Measurements from ENCODE around the gene METRNL.
"Not testable (repeated sequence)": the region's sequence is repeated elsewhere in the genome, so short reads cannot be mapped to it uniquely, and the experiment has no call there.

METRNL gene

GRCh38 chr17:83117583-83117982 is 38.2 kb downstream of the METRNL start:
- Histone ChIP-seq H2AFZ (ENCODE audit: low read length) (no peak overlapping the region), H3K4me1 (ENCODE audit: low read length) (no peaks in the 10 kb centered on the region), H3K79me2 (ENCODE audit: low read length) (no peaks in the 10 kb centered on the region), H3K36me3 (replicated peaks; ENCODE audit: insufficient read depth, low read length) (no peaks in the 10 kb centered on the region), H3K4me3 (ENCODE audit: low read length) (no peak overlapping the region), H3K9me3 (replicated peaks; ENCODE audit: insufficient read depth, low read length) (no peaks in the 10 kb centered on the region), H3K27ac (ENCODE audit: low read length) (no peak overlapping the region), H3K9ac (ENCODE audit: low read length) (no peak overlapping the region), H4K20me1 (ENCODE audit: insufficient read depth, low read length) (no peaks in the 10 kb centered on the region), H3K27me3 (replicated peaks; ENCODE audit: insufficient read depth, low read length) (peaks cover 76% of the 10 kb centered on the region), H3F3A (ENCODE audit: insufficient read depth, low read length) (0 out of 2 replicates have a peak, but pooled peaks cover 5% of the 10 kb centered on the region), H3K4me2 (ENCODE audit: low read depth, low read length) (no peak overlapping the region), H3K9me2 (replicated peaks; ENCODE audit: insufficient read depth, low read length) (no peaks in the 10 kb centered on the region)
- TF ChIP-seq CTCF (IDR thresholded peaks at IDR 0.05; ENCODE audit: low read length) (no peak), EZH2 (optimal IDR thresholded peaks at IDR 0.05; ENCODE audit: low read depth, low read length) (no peak), EZH2phosphoT487 (IDR thresholded peaks at IDR 0.05; ENCODE audit: low read length) (no peak)
- no peak for DNase-seq

DNA sequence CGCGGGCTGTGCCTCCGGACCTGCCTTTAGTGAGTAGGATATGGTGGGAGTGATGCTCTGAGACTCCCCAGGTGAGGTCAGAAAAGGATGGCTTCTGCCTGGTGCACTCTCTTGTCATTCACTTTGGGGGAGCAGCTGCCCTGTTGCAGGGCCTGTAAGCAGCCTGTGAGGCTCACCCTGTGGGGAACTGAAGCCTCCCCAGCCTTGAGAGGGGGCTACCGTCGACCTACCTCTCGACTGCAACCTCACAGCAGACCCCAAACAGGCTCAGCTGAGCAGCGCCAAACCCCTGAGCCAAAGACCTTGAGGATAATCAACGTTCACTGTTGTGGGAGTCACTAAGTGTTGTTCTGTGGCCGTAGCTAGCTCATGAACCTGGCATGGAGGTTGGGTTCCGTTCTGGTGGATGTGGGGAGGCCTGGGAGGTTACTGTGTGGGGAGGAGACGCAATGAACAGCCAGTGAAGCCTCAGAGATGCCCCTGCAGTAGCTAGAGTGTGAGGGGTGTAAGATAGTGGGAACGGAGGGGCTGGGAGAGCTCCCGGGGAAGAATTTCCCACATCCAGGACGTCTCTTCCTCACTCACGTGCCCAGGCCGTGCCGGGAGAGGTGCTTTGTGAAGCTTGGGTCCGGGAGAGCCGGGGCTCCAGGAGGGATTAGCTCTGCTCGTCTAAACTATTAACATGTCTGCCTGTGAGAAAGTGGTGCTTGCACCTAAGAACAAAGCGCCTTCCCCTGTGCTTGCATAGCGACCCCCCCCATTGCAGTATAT is 38.8 kb downstream of the METRNL start:
- H2AFZ ChIP-seq (ENCODE audit: low read length), result no peak overlapping the region
- no peak for TF ChIP-seq EZH2 (optimal IDR thresholded peaks at IDR 0.05; ENCODE audit: low read depth, low read length)
- no peak for TF ChIP-seq EZH2phosphoT487 (IDR thresholded peaks at IDR 0.05; ENCODE audit: low read length)
- no peak for TF ChIP-seq CTCF (IDR thresholded peaks at IDR 0.05; ENCODE audit: low read length)
- H3K79me2 ChIP-seq (ENCODE audit: low read length), result no peaks in the 10 kb centered on the region
- no peaks in the 10 kb centered on the region for H4K20me1 ChIP-seq (ENCODE audit: insufficient read depth, low read length)
- no peaks in the 10 kb centered on the region for H3K4me1 ChIP-seq (ENCODE audit: low read length)
- H3K9me2 ChIP-seq (replicated peaks; ENCODE audit: insufficient read depth, low read length), result no peaks in the 10 kb centered on the region
- H3K27me3 ChIP-seq (replicated peaks; ENCODE audit: insufficient read depth, low read length), result peaks cover 75% of the 10 kb centered on the region
- H3K9me3 ChIP-seq (replicated peaks; ENCODE audit: insufficient read depth, low read length), result no peaks in the 10 kb centered on the region
- no peak overlapping the region for H3K27ac ChIP-seq (ENCODE audit: low read length)
- no peak for DNase-seq
- H3K4me3 ChIP-seq (ENCODE audit: low read length), result no peak overlapping the region
- 0 out of 2 replicates have a peak, but pooled peaks cover 5% of the 10 kb centered on the region for H3F3A ChIP-seq (ENCODE audit: insufficient read depth, low read length)
- H3K9ac ChIP-seq (ENCODE audit: low read length), result no peak overlapping the region
- no peak overlapping the region for H3K4me2 ChIP-seq (ENCODE audit: low read depth, low read length)
- H3K36me3 ChIP-seq (replicated peaks; ENCODE audit: insufficient read depth, low read length), result no peaks in the 10 kb centered on the region

DNA sequence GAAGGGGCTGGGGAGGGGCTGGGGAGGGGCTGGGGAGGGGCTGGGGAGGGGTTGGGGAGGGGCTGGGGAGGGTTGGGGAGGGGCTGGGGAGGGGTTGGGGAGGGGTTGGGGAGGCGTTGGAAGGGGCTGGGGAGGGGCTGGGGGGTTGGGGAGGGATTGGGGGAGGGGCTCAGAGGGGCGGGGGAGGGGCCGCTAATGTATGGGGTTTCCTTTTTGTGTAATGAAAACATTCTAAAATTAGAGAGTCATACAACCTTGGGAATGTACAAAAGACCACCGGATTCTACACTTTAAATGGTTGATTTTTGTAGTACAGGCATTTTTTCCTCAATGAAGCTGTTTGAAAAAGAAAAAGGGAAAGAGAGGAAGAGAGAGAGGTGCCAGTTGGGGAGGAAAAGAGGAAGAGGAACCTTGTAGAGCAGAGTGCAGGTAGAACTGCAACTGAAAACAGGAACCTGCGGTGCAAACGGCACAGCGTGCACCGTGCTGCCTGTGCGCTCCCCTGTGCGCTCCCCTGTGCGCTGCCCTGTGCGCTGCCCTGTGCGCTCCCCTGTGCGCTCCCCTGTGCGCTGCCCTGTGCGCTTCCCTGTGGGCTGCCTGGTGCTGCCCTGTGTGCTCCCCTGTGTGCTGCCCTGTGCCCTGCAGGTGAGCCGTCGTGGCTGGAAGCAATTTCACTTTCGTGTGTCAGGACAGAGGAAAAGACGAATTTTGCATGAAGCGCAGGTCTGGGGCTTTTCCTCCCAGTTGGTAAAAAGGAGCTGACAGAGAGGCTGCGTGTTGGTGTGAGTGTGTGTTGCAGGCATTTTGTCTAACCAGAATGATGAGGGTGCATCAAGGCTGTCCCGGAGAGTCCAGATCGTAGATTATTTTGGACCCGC is 40.8 kb downstream of the METRNL start:
- H3K27me3 ChIP-seq (replicated peaks; ENCODE audit: insufficient read depth, low read length), result peaks cover 75% of the 10 kb centered on the region
- DNase-seq, result peak; percentile 51
- peak overlapping the region; percentile 40 for H3K4me2 ChIP-seq (ENCODE audit: low read depth, low read length)

GRCh38 chr17:83121473-83121872 is 42.1 kb downstream of the METRNL start:
- H3F3A ChIP-seq (ENCODE audit: insufficient read depth, low read length); H3K4me3 ChIP-seq (ENCODE audit: low read length); DNase-seq: not testable (repeated sequence)

More for the DNA sequence above, 40.8 kb downstream of the METRNL start:
- H3K9me2 ChIP-seq (replicated peaks; ENCODE audit: insufficient read depth, low read length), result no peaks in the 10 kb centered on the region
- H3K36me3 ChIP-seq (replicated peaks; ENCODE audit: insufficient read depth, low read length), result no peaks in the 10 kb centered on the region
- H4K20me1 ChIP-seq (ENCODE audit: insufficient read depth, low read length), result no peaks in the 10 kb centered on the region
- TF ChIP-seq EZH2 (optimal IDR thresholded peaks at IDR 0.05; ENCODE audit: low read depth, low read length) (no peak), EZH2phosphoT487 (IDR thresholded peaks at IDR 0.05; ENCODE audit: low read length) (no peak), CTCF (IDR thresholded peaks at IDR 0.05; ENCODE audit: low read length) (no peak)
- H2AFZ ChIP-seq (ENCODE audit: low read length), result no peak overlapping the region
- no peaks in the 10 kb centered on the region for H3K9me3 ChIP-seq (replicated peaks; ENCODE audit: insufficient read depth, low read length)
- no peak overlapping the region for H3K9ac ChIP-seq (ENCODE audit: low read length)
- H3F3A ChIP-seq (ENCODE audit: insufficient read depth, low read length), result 0 out of 2 replicates have a peak, but pooled peaks cover 5% of the 10 kb centered on the region
- 0 out of 2 replicates have a peak, but pooled peaks cover 2% of the 10 kb centered on the region for H3K4me1 ChIP-seq (ENCODE audit: low read length)
- no peaks in the 10 kb centered on the region for H3K79me2 ChIP-seq (ENCODE audit: low read length)
- peak overlapping the region; percentile 33; the same call in 1 of the 2 replicates for H3K4me3 ChIP-seq (ENCODE audit: low read length)
- H3K27ac ChIP-seq (ENCODE audit: low read length), result no peak overlapping the region

More at GRCh38 chr17:83121473-83121872, 42.1 kb downstream of the METRNL start:
- H3K36me3 ChIP-seq (replicated peaks; ENCODE audit: insufficient read depth, low read length); H2AFZ ChIP-seq (ENCODE audit: low read length); H3K9ac ChIP-seq (ENCODE audit: low read length); H3K9me2 ChIP-seq (replicated peaks; ENCODE audit: insufficient read depth, low read length); H3K4me2 ChIP-seq (ENCODE audit: low read depth, low read length); H4K20me1 ChIP-seq (ENCODE audit: insufficient read depth, low read length); H3K27ac ChIP-seq (ENCODE audit: low read length); H3K79me2 ChIP-seq (ENCODE audit: low read length); H3K9me3 ChIP-seq (replicated peaks; ENCODE audit: insufficient read depth, low read length); H3K4me1 ChIP-seq (ENCODE audit: low read length): not testable (repeated sequence)
- H3K27me3 ChIP-seq (replicated peaks; ENCODE audit: insufficient read depth, low read length), result peaks cover 75% of the 10 kb centered on the region

Measured in MM.1S (cell line).